Keratinocyte (primary cell): ENCODE results near the gene CLSTN2. TPM values are rescaled to one million over a fixed set of nuclear protein-coding genes. Genes with fewer than 3 reads are reported as not detected.

Experiments
- DNase-seq: peaks from one replicate; pipeline ENCODE4 v3.0.0-alpha.2; 2011; ENCODE audit warnings: low read depth, missing footprints, low spot score
- FAIRE-seq: peaks from 2 replicates; lab custom pipeline; 2011; peaks lifted over from hg19 to GRCh38; lab: Jason Lieb, UNC
- H2AFZ ChIP-seq: 2 replicates; pipeline ENCODE4 v1.6.0; 2012; ENCODE audit warnings: low read length, control low read depth, inconsistent platforms; ENCODE audit not compliant: control insufficient read depth
- H3K27ac ChIP-seq: 2 replicates; pipeline ENCODE4 v1.5.1; 2011; ENCODE audit warnings: low read length; ENCODE audit not compliant: control insufficient read depth, insufficient read depth
- H3K27me3 ChIP-seq: 3 replicates; pipeline ENCODE4 v1.6.0; 2011; ENCODE audit warnings: low read length; ENCODE audit not compliant: control insufficient read depth, insufficient read depth; ENCODE audit errors: extremely low read depth
- H3K36me3 ChIP-seq, 2 experiments: 2 replicates in 1 of 2; 3 replicates in 1 of 2; pipeline ENCODE4 v1.5.1; 2011; ENCODE audit warnings: low read length in 2 of 2, mild to moderate bottlenecking in 1 of 2; ENCODE audit not compliant: control insufficient read depth in 2 of 2, insufficient read depth in 2 of 2; ENCODE audit errors: extremely low read depth in 1 of 2
- H3K4me1 ChIP-seq: 3 replicates; pipeline ENCODE4 v1.5.1; 2011; ENCODE audit warnings: low read length; ENCODE audit not compliant: control insufficient read depth, insufficient read depth; ENCODE audit errors: extremely low read depth
- H3K4me2 ChIP-seq: 3 replicates; pipeline ENCODE4 v1.6.0; 2011; ENCODE audit warnings: low read depth, low read length; ENCODE audit not compliant: control insufficient read depth, insufficient read depth; ENCODE audit errors: extremely low read depth
- H3K4me3 ChIP-seq, 3 experiments: fragments of 200-600 bp in 1 of 3; sonication (generic) in 1 of 3; 2 replicates in 2 of 3; 3 replicates in 1 of 3; pipeline ENCODE4 v1.5.1; 2011 to 2016; ENCODE audit warnings: low read length in 3 of 3, mild to moderate bottlenecking in 3 of 3, control low read depth in 2 of 3, inconsistent platforms in 1 of 3, low read depth in 1 of 3, mixed read lengths in 1 of 3, mixed run types in 1 of 3, moderate library complexity in 1 of 3; ENCODE audit not compliant: control insufficient read depth in 2 of 3, insufficient read depth in 2 of 3; ENCODE audit errors: extremely low read depth in 1 of 3
- H3K79me2 ChIP-seq: 2 replicates; pipeline ENCODE4 v1.6.0; 2012; ENCODE audit warnings: low read length; ENCODE audit not compliant: control insufficient read depth, insufficient read depth
- H3K9ac ChIP-seq: 3 replicates; pipeline ENCODE4 v1.6.0; 2011; ENCODE audit warnings: low read length; ENCODE audit not compliant: control insufficient read depth, insufficient read depth; ENCODE audit errors: extremely low read depth
- H3K9me1 ChIP-seq: 3 replicates; pipeline ENCODE4 v1.6.0; 2011; ENCODE audit warnings: low read length; ENCODE audit not compliant: control insufficient read depth, insufficient read depth; ENCODE audit errors: extremely low read depth
- H3K9me3 ChIP-seq: 2 replicates; pipeline ENCODE4 v1.5.1; 2012; ENCODE audit warnings: low read depth, low read length; ENCODE audit not compliant: control insufficient read depth
- H4K20me1 ChIP-seq: 3 replicates; pipeline ENCODE4 v1.6.0; 2011; ENCODE audit warnings: low read length; ENCODE audit not compliant: control insufficient read depth, insufficient read depth; ENCODE audit errors: extremely low read depth
- EZH2 ChIP-seq: IDR thresholded peaks from one replicate; pipeline ENCODE4 v1.6.1; 2012; ENCODE audit warnings: inconsistent platforms, mild to moderate bottlenecking, low read length, moderate library complexity
- dilution Hi-C: fragments of 300-500 bp; cut with MboI; formaldehyde crosslinking; loops from one replicate; pipeline ENCODE4 v1.7.0; 2020; ENCODE audit warnings: low sequenced_read_pairs; ENCODE audit not compliant: extremely low pct_ligation_motif_present
- polyA plus RNA-seq, 5 experiments: library from polyadenylated mRNA; depleted of rRNA in 3 of 5; stranded (reverse) in 3 of 5; stranded (forward) in 1 of 5; unstranded in 1 of 5; fragments of >200 nt; gene quantifications; 1 replicate in 1 of 5; 2 replicates in 3 of 5; 3 replicates in 1 of 5; pipeline versions ENCODE4 v1.2.1 to v1.2.3, GENCODE V29; 2011 to 2012; ENCODE audit warnings: missing spikeins in 2 of 5, low read depth in 1 of 5, low replicate concordance in 1 of 5
- TF ChIP-seq, protein P1 (sequence below), 3 experiments: IDR thresholded peaks in 1 of 3; conservative IDR thresholded peaks in 1 of 3; optimal IDR thresholded peaks in 1 of 3; 2 replicates in 2 of 3; 3 replicates in 1 of 3; pipeline versions ENCODE3 to v1.5.1; 2011; ENCODE audit warnings: low read length in 3 of 3, mild to moderate bottlenecking in 3 of 3, moderate library complexity in 2 of 3, control low read depth in 1 of 3, inconsistent platforms in 1 of 3; ENCODE audit not compliant: insufficient read depth in 2 of 3; ENCODE audit errors: extremely low read depth in 1 of 3

CLSTN2 gene
- polyA plus RNA-seq, 1 donor (not counting 4 experiments of a cell fraction or from before 2014, with no cell fraction given), result 0.09 TPM

DNA sequence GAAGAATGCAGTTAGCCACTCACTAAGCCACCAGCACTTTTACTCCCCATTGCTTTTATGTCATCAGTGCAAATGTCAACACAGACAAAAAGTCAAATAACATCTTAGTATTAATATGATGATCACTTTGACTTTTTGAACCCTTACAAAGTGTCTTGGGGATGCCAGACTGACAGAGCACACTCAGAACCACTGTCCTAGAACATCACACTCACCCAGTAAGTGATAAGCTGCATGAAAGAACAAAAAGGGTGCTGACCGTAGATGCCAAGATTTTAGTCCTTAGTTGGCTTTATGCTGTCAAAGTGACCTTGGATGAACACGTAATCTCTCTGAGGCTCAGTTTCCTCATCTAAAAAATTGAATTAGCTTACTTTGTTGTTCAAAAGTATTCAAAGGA, 463.4 kb downstream of the CLSTN2 start:
- Histone ChIP-seq H3K9me3 (no peaks in the 10 kb centered on the region), H3K4me3 (no peak overlapping the region), H3K9me1 (no peaks in the 10 kb centered on the region), H3K36me3 (no peaks in the 10 kb centered on the region), H3K9ac (no peak overlapping the region), H3K27me3 (no peaks in the 10 kb centered on the region), H3K27ac (no peak overlapping the region), H2AFZ (no peak overlapping the region), H3K4me2 (no peak overlapping the region), H3K79me2 (no peaks in the 10 kb centered on the region), H3K4me1 (peaks cover 10% of the 10 kb centered on the region), H4K20me1 (no peaks in the 10 kb centered on the region)
- no peak for DNase-seq
- TF ChIP-seq, protein P1, sequence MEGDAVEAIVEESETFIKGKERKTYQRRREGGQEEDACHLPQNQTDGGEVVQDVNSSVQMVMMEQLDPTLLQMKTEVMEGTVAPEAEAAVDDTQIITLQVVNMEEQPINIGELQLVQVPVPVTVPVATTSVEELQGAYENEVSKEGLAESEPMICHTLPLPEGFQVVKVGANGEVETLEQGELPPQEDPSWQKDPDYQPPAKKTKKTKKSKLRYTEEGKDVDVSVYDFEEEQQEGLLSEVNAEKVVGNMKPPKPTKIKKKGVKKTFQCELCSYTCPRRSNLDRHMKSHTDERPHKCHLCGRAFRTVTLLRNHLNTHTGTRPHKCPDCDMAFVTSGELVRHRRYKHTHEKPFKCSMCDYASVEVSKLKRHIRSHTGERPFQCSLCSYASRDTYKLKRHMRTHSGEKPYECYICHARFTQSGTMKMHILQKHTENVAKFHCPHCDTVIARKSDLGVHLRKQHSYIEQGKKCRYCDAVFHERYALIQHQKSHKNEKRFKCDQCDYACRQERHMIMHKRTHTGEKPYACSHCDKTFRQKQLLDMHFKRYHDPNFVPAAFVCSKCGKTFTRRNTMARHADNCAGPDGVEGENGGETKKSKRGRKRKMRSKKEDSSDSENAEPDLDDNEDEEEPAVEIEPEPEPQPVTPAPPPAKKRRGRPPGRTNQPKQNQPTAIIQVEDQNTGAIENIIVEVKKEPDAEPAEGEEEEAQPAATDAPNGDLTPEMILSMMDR (optimal IDR thresholded peaks at IDR 0.05 in 1 of 3, IDR thresholded peaks at IDR 0.05 in 1 of 3, conservative IDR thresholded peaks at IDR 0.05 in 1 of 3; ENCODE audit: extremely low read depth in 1 of 3, insufficient read depth in 2 of 3, low read length in 3 of 3), result no peak
- no peak for TF ChIP-seq EZH2
- dilution Hi-C loops, result no loop called here
- FAIRE-seq, result no peak

DNA sequence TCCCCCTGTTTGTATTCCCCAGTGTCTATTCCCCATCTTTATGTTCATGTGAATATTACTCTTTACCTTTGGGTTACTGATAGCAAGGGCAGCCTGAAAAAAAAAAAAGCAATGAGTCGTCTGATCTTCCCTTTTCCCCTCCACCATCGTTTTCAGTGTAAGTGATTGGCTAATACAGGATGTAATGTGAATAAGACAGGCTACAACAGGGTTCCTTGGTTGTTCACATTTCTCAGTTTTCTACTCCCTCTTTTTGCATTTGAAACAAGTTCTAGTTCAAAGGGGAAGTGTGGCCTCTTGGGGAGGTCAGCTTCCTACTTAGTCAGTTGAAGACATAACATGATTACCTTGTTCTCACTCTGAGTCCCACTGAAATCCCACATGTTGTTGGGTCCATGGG, 464.9 kb downstream of the CLSTN2 start:
- dilution Hi-C loops, result no loop called here
- Histone ChIP-seq H3K4me2 (no peak overlapping the region), H3K27ac (no peak overlapping the region), H3K79me2 (no peaks in the 10 kb centered on the region), H3K9me3 (no peaks in the 10 kb centered on the region), H3K27me3 (no peaks in the 10 kb centered on the region), H3K36me3 (no peaks in the 10 kb centered on the region), H3K4me3 (no peak overlapping the region), H3K9ac (no peak overlapping the region), H4K20me1 (no peaks in the 10 kb centered on the region), H3K9me1 (no peaks in the 10 kb centered on the region), H2AFZ (no peak overlapping the region), H3K4me1 (no peaks in the 10 kb centered on the region)
- no peak for DNase-seq
- FAIRE-seq, result no peak
- TF ChIP-seq, protein P1 (optimal IDR thresholded peaks at IDR 0.05 in 1 of 3, IDR thresholded peaks at IDR 0.05 in 1 of 3, conservative IDR thresholded peaks at IDR 0.05 in 1 of 3; ENCODE audit: extremely low read depth in 1 of 3, insufficient read depth in 2 of 3, low read length in 3 of 3), result no peak
- no peak for TF ChIP-seq EZH2
